HG03571 (cell line): ENCODE data around the gene INPP5E.

Experiments used
- ATAC-seq: cut with Tn5 transposase; IDR thresholded peaks from one replicate; pipeline ENCODE4 v1.9.1; 2021; ENCODE audit not compliant: unreplicated experiment

INPP5E gene

DNA sequence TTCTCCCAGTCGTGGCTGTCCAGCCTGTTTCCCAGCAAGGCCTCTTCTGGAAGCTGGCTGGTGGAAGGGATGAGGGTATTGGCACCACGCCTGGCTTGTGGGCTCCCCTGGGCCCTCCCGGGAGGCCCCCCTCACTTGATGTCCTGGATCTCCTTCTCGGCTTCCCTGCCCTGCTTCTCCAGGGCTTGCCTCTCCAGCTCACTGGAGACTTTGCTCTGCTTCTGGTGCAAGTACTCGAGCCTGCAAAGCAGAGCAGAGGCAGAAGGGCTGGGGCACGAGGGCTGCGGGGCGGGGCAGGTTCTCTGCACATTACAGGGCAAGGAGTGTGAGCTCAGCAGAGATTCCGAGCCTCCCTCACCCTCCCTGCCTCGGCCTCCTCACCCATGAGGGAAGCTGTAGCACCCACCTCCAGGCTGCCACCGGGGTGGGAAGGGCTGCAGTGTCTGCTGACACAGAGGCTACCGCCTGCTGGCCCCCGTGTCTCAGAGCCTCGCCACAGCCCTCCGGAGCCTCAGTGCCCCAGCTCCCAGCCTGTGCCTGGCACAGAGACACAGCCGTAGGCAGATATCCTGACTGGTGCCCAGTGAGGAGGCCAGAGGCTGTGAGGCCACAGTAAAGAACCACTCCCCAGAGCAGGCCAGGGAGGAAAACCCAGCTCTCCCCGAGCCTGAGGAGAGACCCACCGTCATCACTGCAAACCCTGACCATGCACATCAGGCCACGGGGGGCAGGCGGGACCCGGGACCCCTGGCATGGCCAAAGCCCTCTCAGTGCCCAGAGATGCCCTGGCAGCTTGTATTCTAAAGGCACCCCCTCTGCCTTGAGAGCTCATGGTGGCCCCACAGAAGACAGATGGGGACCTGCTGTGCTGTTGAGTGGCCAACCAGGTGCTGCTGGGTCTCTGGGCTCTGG lies 46.9 kb downstream of the INPP5E start:
- ATAC-seq: no peak

GRCh38 chr9:136391737-136392537 lies 47.7 kb downstream of the INPP5E start:
- ATAC-seq: no peak

- no peak for ATAC-seq
These were observed 50.2 kb downstream of the INPP5E start for GRCh38 chr9:136389396-136389795.

- no peak for ATAC-seq
These were observed 52.4 kb downstream of the INPP5E start for GRCh38 chr9:136387217-136387616.

GRCh38 chr9:136386018-136386417 lies 53.6 kb downstream of the INPP5E start:
- ATAC-seq: no peak

GRCh38 chr9:136385015-136385414 lies 54.6 kb downstream of the INPP5E start:
- no peak for ATAC-seq

DNA sequence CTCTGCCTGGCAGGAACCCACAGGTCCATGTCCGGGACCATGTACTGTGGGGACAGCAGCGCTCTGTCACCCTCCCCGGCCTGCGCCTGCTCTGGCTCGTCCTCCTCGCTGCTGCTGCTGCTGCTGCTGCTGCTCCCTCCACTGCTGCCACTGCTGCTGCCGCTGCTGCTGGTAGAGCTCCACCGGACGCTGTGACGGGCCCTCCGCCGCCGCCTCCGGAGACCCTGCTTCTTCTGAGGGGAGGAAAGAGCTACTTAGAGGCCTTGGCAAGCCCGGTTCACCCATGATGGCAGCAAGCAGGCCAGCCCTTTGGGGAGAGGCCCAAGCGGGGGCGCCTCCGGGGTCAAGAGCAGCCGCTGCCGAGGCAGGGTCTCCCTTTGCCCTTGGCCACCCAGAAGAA lies 56.2 kb downstream of the INPP5E start:
- no peak for ATAC-seq

DNA sequence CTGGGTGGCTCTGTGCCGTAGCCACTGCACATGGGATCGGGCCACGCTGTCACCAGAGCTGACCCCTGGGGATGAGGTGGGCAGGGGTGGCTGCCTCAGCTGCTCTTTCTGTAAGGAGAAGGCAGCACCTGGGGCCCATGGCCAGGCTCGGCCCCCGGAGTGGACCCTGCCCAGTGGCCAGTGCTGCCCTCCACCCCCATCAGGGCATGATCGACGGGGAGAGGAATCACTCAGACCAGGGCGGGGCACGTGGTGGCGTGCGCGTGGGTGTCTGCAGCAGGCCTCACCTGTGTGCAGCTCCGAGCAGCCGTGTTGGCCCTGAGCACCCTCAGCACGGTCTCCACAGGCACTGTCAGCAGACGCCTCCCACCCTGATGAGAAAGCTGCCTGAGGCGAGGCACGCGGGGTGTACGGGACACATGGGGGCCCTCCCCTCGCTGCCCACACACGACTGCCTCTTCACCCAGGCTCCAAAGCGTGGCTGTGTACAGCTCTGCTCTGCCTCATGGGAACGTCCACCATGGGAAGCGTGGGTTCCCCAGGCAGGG lies 57.6 kb downstream of the INPP5E start:
- no peak for ATAC-seq

- ATAC-seq: no peak
These were observed 58.3 kb downstream of the INPP5E start for GRCh38 chr9:136381311-136381710.

DNA sequence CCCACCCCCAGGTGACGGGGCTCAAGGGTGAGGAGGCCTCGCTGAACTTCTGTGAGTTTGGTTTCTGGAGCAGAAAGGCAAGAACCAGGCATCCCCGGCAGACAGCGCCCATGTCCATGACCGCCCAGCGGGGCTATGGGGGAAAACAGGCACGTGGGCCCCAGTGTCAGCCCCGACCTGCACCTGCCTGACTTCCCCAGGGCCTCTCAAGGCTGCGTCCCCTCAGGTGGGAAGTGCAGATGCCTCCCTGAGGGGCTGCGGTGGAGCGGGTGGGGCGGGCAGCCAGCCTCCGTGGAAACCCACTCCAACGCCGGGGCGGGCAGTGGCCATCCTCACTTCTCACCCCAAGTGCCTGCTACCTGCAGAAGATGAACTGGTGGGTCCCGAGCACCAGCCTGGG lies 59.3 kb downstream of the INPP5E start:
- no peak for ATAC-seq

- ATAC-seq: no peak
These were observed 59.8 kb downstream of the INPP5E start for GRCh38 chr9:136379891-136380290.

GRCh38 chr9:136379401-136379800 lies 60.2 kb downstream of the INPP5E start:
- no peak for ATAC-seq

GRCh38 chr9:136379003-136379287 lies 60.7 kb downstream of the INPP5E start:
- ATAC-seq: no peak
